ENCODE measurements around the gene WDFY2. TPM values are rescaled to one million over a fixed set of nuclear protein-coding genes. Genes with fewer than 3 reads are reported as not detected.

WDFY2 gene
- total RNA-seq, 4 donors from 2014 or later = 17.6 to 36.4 (median 22.0) TPM

- TF ChIP-seq CTCF (IDR thresholded peaks at IDR 0.05; ENCODE audit: low read depth) = no peak
Measured at GRCh38 chr13:51621602-51622001, 37.3 kb downstream of the WDFY2 start.

- TF ChIP-seq CTCF (IDR thresholded peaks at IDR 0.05; ENCODE audit: low read depth) = no peak
Measured at GRCh38 chr13:51623473-51623872, 39.2 kb downstream of the WDFY2 start.

- no peak for TF ChIP-seq CTCF (IDR thresholded peaks at IDR 0.05; ENCODE audit: low read depth)
Measured at GRCh38 chr13:51624207-51624606, 39.9 kb downstream of the WDFY2 start.

- no peak for TF ChIP-seq CTCF (IDR thresholded peaks at IDR 0.05; ENCODE audit: low read depth)
Measured at GRCh38 chr13:51624695-51625345, 40.6 kb downstream of the WDFY2 start.

GRCh38 chr13:51625555-51626345 lies 41.5 kb downstream of the WDFY2 start:
- TF ChIP-seq CTCF (IDR thresholded peaks at IDR 0.05; ENCODE audit: low read depth) = no peak

GRCh38 chr13:51626749-51627148 lies 42.5 kb downstream of the WDFY2 start:
- TF ChIP-seq CTCF (IDR thresholded peaks at IDR 0.05; ENCODE audit: low read depth) = no peak

- TF ChIP-seq CTCF (IDR thresholded peaks at IDR 0.05; ENCODE audit: low read depth) = no peak
Measured at GRCh38 chr13:51628059-51628852, 44.0 kb downstream of the WDFY2 start.

All from subcutaneous adipose tissue (tissue), 4 donors.